PC-9 (cell line): ENCODE measurements around the gene UFM1.

Source experiments
- CTCF ChIP-seq: fragments of 200-600 bp; sonication (generic); conservative IDR thresholded peaks from 2 replicates; pipeline ENCODE4 v1.6.1; 2017; ENCODE audit warnings: mixed run types, antibody characterized with exemption, mild to moderate bottlenecking, moderate library complexity
- EZH2 ChIP-seq: fragments of 200-600 bp; sonication (generic); IDR thresholded peaks from 2 replicates; pipeline ENCODE4 v1.8.0; 2017; ENCODE audit warnings: antibody characterized with exemption, low read depth

GRCh38 chr13:38338089-38338488 lies 11.6 kb upstream of the UFM1 start:
- TF ChIP-seq CTCF (no peak), EZH2 (no peak)
